GM06990 (cell line): Measurements from ENCODE around the gene STXBP3.
A peak's percentile ranks its signal among the peaks of the same experiment; 100 is the strongest.
"Not testable (repeated sequence)": the region's sequence is repeated elsewhere in the genome, so short reads cannot be mapped to it uniquely, and the experiment has no call there.

Source experiments
- DNase-seq: peaks from one replicate; pipeline ENCODE4 v3.0.0-alpha.2; 2011; ENCODE audit not compliant: insufficient read length; ENCODE audit errors: extremely low read depth
- H3K27me3 ChIP-seq: replicated peaks from 2 replicates; pipeline ENCODE4 v1.6.0; 2011; ENCODE audit warnings: low read length; ENCODE audit not compliant: control insufficient read depth, insufficient read depth
- H3K36me3 ChIP-seq: 2 replicates; pipeline ENCODE4 v1.5.1; 2011; ENCODE audit warnings: low read length; ENCODE audit not compliant: control insufficient read depth, insufficient read depth
- H3K4me3 ChIP-seq: replicated peaks from 2 replicates; pipeline ENCODE4 v1.5.1; 2011; ENCODE audit warnings: low read depth, mild to moderate bottlenecking, control low read depth, low read length
- TF ChIP-seq, protein P1 (sequence below): IDR thresholded peaks from 2 replicates; pipeline ENCODE4 v1.5.1; 2011; ENCODE audit warnings: low read length, control low read depth, mild to moderate bottlenecking, inconsistent platforms; ENCODE audit not compliant: insufficient read depth, poor library complexity, severe bottlenecking

STXBP3 gene, protein sequence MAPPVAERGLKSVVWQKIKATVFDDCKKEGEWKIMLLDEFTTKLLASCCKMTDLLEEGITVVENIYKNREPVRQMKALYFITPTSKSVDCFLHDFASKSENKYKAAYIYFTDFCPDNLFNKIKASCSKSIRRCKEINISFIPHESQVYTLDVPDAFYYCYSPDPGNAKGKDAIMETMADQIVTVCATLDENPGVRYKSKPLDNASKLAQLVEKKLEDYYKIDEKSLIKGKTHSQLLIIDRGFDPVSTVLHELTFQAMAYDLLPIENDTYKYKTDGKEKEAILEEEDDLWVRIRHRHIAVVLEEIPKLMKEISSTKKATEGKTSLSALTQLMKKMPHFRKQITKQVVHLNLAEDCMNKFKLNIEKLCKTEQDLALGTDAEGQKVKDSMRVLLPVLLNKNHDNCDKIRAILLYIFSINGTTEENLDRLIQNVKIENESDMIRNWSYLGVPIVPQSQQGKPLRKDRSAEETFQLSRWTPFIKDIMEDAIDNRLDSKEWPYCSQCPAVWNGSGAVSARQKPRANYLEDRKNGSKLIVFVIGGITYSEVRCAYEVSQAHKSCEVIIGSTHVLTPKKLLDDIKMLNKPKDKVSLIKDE

DNA sequence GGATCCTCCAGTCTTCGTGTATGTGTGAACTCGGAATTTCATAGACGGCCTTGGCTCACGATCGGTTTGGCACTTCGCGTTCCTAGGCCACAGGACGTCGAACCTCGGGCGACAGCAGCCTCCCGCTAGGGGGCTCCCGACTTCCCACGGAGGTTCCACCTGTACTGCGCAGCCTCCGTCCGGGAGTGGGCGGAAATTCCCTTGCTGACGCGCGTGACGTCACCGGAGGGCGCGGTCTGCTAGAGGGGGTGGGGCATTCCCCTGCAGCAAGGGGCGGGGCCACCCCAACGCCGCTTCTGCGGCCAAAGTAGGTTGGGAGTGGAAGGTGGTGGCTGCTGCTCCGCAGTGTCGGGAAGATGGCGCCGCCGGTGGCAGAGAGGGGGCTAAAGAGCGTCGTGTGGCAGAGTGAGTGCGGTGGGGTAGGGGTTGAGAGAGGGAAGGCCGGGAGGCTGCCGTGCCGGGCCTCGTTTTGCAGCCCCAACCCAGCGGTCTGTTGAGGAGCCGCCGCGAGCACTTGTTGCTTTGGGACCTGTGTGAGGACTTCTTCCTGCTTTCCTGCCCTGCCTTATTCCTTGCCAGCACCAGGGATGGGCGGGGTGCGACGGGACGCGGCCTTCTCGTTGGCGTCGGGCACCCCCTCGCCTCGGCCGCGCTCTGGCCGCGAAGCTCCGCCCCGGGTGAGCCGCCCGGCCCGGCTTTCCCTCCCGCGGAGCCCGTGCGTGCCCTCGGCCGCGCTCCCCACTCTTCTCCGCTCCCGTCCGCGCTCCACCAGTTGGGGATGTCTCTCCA lies at the start of gene STXBP3:
STXBP3 (plus strand) TSS at position 293 of the 789 bp plus-strand sequence; CDS start at position 357, 64 bp downstream.
- no peaks in the 10 kb centered on the region for H3K27me3 ChIP-seq
- TF ChIP-seq, protein P1, sequence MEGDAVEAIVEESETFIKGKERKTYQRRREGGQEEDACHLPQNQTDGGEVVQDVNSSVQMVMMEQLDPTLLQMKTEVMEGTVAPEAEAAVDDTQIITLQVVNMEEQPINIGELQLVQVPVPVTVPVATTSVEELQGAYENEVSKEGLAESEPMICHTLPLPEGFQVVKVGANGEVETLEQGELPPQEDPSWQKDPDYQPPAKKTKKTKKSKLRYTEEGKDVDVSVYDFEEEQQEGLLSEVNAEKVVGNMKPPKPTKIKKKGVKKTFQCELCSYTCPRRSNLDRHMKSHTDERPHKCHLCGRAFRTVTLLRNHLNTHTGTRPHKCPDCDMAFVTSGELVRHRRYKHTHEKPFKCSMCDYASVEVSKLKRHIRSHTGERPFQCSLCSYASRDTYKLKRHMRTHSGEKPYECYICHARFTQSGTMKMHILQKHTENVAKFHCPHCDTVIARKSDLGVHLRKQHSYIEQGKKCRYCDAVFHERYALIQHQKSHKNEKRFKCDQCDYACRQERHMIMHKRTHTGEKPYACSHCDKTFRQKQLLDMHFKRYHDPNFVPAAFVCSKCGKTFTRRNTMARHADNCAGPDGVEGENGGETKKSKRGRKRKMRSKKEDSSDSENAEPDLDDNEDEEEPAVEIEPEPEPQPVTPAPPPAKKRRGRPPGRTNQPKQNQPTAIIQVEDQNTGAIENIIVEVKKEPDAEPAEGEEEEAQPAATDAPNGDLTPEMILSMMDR = peak; percentile 99
- H3K36me3 ChIP-seq = no peaks in the 10 kb centered on the region; the same call in 1 of the 2 replicates
- peak within 1 kb of the TSS; percentile 93 for H3K4me3 ChIP-seq
- DNase-seq = peak; percentile 97

DNA sequence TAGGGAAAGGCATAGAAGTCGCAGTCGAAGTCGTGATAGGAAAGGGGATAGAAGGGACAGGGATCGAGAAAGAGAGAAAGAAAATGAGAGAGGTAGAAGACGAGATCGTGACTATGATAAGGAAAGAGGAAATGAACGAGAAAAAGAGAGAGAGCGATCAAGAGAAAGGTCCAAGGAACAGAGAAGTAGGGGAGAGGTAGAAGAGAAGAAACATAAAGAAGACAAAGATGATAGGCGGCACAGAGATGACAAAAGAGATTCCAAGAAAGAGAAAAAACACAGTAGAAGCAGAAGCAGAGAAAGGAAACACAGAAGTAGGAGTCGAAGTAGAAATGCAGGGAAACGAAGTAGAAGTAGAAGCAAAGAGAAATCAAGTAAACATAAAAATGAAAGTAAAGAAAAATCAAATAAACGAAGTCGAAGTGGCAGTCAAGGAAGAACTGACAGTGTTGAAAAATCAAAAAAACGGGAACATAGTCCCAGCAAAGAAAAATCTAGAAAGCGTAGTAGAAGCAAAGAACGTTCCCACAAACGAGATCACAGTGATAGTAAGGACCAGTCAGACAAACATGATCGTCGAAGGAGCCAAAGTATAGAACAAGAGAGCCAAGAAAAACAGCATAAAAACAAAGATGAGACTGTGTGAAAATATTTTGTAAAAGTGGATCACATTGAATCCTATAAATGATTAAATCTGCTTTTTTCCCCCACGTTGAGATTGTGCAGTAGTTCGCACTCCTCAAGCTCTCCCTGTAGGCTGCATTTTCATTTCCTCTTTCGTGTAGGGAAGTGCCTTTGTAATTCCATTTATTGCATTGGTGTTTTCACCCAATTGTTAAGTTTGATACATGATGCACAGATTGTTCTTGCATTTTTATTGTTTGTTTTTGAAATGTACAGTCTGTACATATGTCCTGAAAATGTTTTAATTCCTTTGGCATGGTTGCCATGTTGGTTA lies 46.8 kb upstream of the STXBP3 start:
- no peak overlapping the region for H3K4me3 ChIP-seq
- peaks cover 13% of the 10 kb centered on the region for H3K36me3 ChIP-seq
- TF ChIP-seq, protein P1 = no peak
- H3K27me3 ChIP-seq = no peaks in the 10 kb centered on the region
- DNase-seq = no peak

DNA sequence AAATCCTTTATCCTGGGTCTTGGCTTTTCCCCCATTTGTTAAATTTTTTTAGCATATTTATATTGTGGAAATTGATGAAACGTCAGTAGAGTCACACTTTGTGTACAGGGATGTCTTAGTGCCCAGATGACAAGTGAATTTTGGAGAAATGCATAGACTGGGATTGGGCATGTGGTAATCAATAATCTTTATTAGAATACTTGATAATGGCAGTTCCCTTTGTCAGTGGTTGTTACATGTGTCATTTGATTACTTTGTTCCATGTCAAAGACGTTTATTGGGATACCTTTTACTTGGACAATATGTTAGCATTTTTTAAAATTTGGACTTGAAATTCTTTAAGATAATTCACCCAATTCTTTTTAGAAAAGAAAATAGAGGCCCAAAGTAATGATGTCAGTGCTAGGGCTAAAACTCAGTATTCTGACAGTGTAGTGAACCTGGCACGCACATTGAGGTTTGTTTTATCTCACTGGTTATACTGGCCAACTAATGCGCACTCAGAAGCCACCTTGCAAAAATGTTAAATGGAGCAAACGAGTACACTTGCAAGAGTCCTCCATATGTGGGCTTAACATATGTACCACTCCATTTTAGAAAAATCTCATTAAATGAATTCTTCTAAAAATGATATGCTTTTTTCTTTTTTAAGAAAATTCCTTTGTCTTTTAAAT lies 45.2 kb upstream of the STXBP3 start:
- H3K27me3 ChIP-seq = no peaks in the 10 kb centered on the region
- H3K4me3 ChIP-seq = no peak overlapping the region
- TF ChIP-seq, protein P1 = no peak
- no peak for DNase-seq
- H3K36me3 ChIP-seq = peaks cover 11% of the 10 kb centered on the region

DNA sequence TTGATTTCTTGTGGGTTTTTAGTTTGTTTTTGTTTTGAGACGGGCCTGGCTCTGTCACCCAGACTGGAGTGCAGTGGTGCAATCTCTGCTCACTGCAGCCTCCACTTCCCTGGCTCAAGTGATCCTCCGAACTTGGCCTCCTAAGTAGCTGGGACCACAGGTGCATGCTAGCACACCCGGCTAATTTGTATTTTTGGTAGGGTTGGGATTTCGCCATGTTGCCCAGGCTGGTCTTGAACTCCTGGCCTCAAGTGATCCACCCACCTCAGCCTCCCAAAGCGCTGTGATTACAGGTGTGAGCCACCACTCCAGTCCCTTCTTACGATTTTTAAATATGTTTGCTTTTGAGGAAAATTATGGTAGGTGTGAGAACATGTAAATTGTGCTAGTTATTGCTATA lies 44.4 kb upstream of the STXBP3 start:
- H3K36me3 ChIP-seq = peaks cover 11% of the 10 kb centered on the region
- DNase-seq, H3K4me3 ChIP-seq, H3K27me3 ChIP-seq: not testable (repeated sequence)

DNA sequence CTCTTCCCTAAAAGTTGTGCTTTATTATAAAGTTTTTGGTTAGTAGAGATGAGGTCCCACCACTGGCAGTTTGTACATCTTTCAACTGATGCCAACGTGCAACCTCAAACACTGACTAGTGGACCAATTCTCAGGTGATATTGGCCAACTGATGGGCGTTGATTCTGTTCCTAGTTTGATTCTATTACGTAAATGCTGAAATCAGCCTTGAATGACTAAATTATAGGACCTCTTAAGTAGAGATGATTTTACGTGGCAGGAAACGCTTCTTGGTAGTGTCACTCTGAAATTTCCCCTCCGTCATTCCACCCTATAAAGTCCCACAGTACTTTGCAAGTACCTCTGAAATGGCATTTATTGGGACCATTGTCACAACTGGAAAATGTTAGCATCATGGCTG lies 42.5 kb upstream of the STXBP3 start:
- no peak for DNase-seq
- H3K36me3 ChIP-seq = peaks cover 8% of the 10 kb centered on the region
- TF ChIP-seq, protein P1 = no peak
- H3K27me3 ChIP-seq = no peaks in the 10 kb centered on the region
- H3K4me3 ChIP-seq = no peak overlapping the region
